Panc1 (cell line): Measurements from ENCODE around the gene LINGO3. TPM values are rescaled to one million over a fixed set of nuclear protein-coding genes. Genes with fewer than 3 reads are reported as not detected.

Experiments used
- ATAC-seq: fragments of 200-7000 bp; cut with Tn5 transposase; 2 replicates; pipeline ENCODE4 v1.9.1; 2020; ENCODE audit warnings: mild to moderate bottlenecking, moderate library complexity
- BruUV-seq: library from RNA; stranded (reverse); fragments of 400-500 nt; replicated peaks from 2 replicates; lab custom pipeline; 2021; lab: Mats Ljungman, UMichigan
- CTCF ChIA-PET: fragments of 300-600 bp; sonication (Branson Sonifier 250); formaldehyde crosslinking; loops from one replicate; lab custom pipeline; 2022; ENCODE audit warnings: antibody characterized with exemption; lab: Charles Lee
- POLR2A ChIA-PET: fragments of 300-600 bp; sonication (Branson Sonifier 250); formaldehyde crosslinking; loops from one replicate; lab custom pipeline; 2022; ENCODE audit warnings: antibody characterized with exemption; lab: Charles Lee
- DNase-seq: peaks from one replicate; pipeline ENCODE4 v3.0.0-alpha.2; 2010; ENCODE audit warnings: low read depth, low spot score
- H3K27ac ChIP-seq: 2 replicates; pipeline ENCODE4 v1.5.1; 2011; ENCODE audit warnings: mild to moderate bottlenecking, low read length, inconsistent platforms
- H3K27me3 ChIP-seq: fragments of 200-500 bp; sonication (Bioruptor generic); 2 replicates; pipeline ENCODE4 v1.6.0; 2014; ENCODE audit warnings: low read length, inconsistent platforms; ENCODE audit not compliant: control insufficient read depth, insufficient read depth
- H3K36me3 ChIP-seq: fragments of 200-500 bp; sonication (Bioruptor generic); 2 replicates; pipeline ENCODE4 v1.5.1; 2014; ENCODE audit warnings: inconsistent platforms, mild to moderate bottlenecking, low read length, moderate library complexity; ENCODE audit not compliant: control insufficient read depth, insufficient read depth
- H3K4me1 ChIP-seq: 2 replicates; pipeline ENCODE4 v1.5.1; 2011; ENCODE audit warnings: inconsistent platforms, mild to moderate bottlenecking, low read length, moderate library complexity; ENCODE audit not compliant: control insufficient read depth, insufficient read depth
- H3K4me3 ChIP-seq, 2 experiments: 2 replicates each; pipeline ENCODE4 v1.5.1; 2011 to 2012; ENCODE audit warnings: low read depth in 2 of 2, low read length in 2 of 2, mild to moderate bottlenecking in 2 of 2, inconsistent platforms in 1 of 2, moderate library complexity in 1 of 2
- H3K9me3 ChIP-seq: fragments of 200-500 bp; sonication (Bioruptor generic); 2 replicates; pipeline ENCODE4 v1.5.1; 2014; ENCODE audit warnings: low read depth, mild to moderate bottlenecking, inconsistent platforms, low read length, moderate library complexity; ENCODE audit not compliant: control insufficient read depth, insufficient read depth
- POLR2AphosphoS5 ChIP-seq: IDR thresholded peaks from 2 replicates; pipeline ENCODE4 v1.6.1; 2012; ENCODE audit warnings: mild to moderate bottlenecking, low read depth, low read length, moderate library complexity
- SIN3A ChIP-seq: IDR thresholded peaks from 2 replicates; pipeline ENCODE4 v1.6.1; 2012; ENCODE audit warnings: low read depth, mild to moderate bottlenecking, low read length, moderate library complexity, borderline replicate concordance; ENCODE audit not compliant: insufficient read depth
- TCF7L2 ChIP-seq: IDR thresholded peaks from 2 replicates; pipeline ENCODE4 v1.6.1; 2011; ENCODE audit warnings: mild to moderate bottlenecking, low read depth, low read length, inconsistent platforms
- in situ Hi-C: cut with HindIII; loops from 2 replicates; pipeline ENCODE4 v1.10.0; 2016; ENCODE audit warnings: low sequenced_read_pairs, low pct_unique_long_range_greater_than_20kb
- intact Hi-C: fragments of 100-400 bp; cut with micrococcal nuclease; formaldehyde crosslinking; loops from one replicate; pipeline ENCODE4 v1.10.0; 2022; ENCODE audit not compliant: unreplicated experiment
- total RNA-seq: library from RNA; stranded (reverse); gene quantifications from one replicate; pipeline ENCODE4 v1.2.1, GENCODE V29; 2021; ENCODE audit not compliant: unreplicated experiment
- TF ChIP-seq, protein P1 (sequence below): fragments of 450-650 bp; IDR thresholded peaks from 2 replicates; pipeline ENCODE4 v1.5.1; 2017; ENCODE audit warnings: mild to moderate bottlenecking
- TF ChIP-seq, protein P2 (sequence below), 2 experiments: IDR thresholded peaks; 2 replicates each; pipeline ENCODE4 v1.6.1; 2011 to 2012; ENCODE audit warnings: low read depth in 2 of 2, control low read depth in 1 of 2, low read length in 1 of 2, mild to moderate bottlenecking in 1 of 2, moderate library complexity in 1 of 2; ENCODE audit not compliant: insufficient read depth in 1 of 2

LINGO3 gene
- total RNA-seq, 1 experiment from 2014 or later, result 0.13 TPM

DNA sequence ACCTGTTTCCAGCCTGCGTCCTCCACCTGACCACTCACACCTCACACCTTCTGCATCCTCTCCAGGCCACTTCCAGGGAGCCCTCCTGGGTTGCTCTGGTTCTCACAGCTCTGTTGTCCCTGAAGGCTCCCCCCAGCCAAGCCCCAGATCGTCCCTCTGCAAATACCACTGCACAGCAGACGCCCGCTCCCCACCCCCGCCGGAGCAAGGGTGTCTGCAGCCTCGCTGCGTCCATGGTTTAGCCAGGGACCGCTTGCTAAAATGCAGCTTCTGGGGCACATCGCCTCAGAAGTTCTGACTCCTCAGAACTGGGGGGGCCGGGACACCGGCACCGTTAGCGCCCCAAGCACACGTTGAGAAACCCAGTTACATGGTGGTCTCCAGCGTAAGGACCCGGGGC, 983 bp downstream of the LINGO3 start:
- in situ Hi-C loops, result no loop called here
- Histone ChIP-seq H3K36me3 (no peaks in the 10 kb centered on the region), H3K27ac (no peak overlapping the region), H3K27me3 (no peaks in the 10 kb centered on the region), H3K9me3 (no peaks in the 10 kb centered on the region), H3K4me1 (peaks cover 2% of the 10 kb centered on the region), H3K4me3 (no peak overlapping the region)
- no peak; the same call in 1 of the 2 replicates for ATAC-seq
- no TSS peak for BruUV-seq
- TF ChIP-seq SIN3A (no peak), TCF7L2 (no peak), POLR2AphosphoS5 (no peak)
- TF ChIP-seq, protein P1, sequence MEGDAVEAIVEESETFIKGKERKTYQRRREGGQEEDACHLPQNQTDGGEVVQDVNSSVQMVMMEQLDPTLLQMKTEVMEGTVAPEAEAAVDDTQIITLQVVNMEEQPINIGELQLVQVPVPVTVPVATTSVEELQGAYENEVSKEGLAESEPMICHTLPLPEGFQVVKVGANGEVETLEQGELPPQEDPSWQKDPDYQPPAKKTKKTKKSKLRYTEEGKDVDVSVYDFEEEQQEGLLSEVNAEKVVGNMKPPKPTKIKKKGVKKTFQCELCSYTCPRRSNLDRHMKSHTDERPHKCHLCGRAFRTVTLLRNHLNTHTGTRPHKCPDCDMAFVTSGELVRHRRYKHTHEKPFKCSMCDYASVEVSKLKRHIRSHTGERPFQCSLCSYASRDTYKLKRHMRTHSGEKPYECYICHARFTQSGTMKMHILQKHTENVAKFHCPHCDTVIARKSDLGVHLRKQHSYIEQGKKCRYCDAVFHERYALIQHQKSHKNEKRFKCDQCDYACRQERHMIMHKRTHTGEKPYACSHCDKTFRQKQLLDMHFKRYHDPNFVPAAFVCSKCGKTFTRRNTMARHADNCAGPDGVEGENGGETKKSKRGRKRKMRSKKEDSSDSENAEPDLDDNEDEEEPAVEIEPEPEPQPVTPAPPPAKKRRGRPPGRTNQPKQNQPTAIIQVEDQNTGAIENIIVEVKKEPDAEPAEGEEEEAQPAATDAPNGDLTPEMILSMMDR, result no peak
- TF ChIP-seq, protein P2, sequence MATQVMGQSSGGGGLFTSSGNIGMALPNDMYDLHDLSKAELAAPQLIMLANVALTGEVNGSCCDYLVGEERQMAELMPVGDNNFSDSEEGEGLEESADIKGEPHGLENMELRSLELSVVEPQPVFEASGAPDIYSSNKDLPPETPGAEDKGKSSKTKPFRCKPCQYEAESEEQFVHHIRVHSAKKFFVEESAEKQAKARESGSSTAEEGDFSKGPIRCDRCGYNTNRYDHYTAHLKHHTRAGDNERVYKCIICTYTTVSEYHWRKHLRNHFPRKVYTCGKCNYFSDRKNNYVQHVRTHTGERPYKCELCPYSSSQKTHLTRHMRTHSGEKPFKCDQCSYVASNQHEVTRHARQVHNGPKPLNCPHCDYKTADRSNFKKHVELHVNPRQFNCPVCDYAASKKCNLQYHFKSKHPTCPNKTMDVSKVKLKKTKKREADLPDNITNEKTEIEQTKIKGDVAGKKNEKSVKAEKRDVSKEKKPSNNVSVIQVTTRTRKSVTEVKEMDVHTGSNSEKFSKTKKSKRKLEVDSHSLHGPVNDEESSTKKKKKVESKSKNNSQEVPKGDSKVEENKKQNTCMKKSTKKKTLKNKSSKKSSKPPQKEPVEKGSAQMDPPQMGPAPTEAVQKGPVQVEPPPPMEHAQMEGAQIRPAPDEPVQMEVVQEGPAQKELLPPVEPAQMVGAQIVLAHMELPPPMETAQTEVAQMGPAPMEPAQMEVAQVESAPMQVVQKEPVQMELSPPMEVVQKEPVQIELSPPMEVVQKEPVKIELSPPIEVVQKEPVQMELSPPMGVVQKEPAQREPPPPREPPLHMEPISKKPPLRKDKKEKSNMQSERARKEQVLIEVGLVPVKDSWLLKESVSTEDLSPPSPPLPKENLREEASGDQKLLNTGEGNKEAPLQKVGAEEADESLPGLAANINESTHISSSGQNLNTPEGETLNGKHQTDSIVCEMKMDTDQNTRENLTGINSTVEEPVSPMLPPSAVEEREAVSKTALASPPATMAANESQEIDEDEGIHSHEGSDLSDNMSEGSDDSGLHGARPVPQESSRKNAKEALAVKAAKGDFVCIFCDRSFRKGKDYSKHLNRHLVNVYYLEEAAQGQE (IDR thresholded peaks at IDR 0.05; ENCODE audit: insufficient read depth in 1 of 2, low read depth in 2 of 2, low read length in 1 of 2), result no peak
- CTCF ChIA-PET, result no interaction called here
- intact Hi-C loops, result no loop called here
- no peak for DNase-seq
- POLR2A ChIA-PET, result no interaction called here

DNA sequence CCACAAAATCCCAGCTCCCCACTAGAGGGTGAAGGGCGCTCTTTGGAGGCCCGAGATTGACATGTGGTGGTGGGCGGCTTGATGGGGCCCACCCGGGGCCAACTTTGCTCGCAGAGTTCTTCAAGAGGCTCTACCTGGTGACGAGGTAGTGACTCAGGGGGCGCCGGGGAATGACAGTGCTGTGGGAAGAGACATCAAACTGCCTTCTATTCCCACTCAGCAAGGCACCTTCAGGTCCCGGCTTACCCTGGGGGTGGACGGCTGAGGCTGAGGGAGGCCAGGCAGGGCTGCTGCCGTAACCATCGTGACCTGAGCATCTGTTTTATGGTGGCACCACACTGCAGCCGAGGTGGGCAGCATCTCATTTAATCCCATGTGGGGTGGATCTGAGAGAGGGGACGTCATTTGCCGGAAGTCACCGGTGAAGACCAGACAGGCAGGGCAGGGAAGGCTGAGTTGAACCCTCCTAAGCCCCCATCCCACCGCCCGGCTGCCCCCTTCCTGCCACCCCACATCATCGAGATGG, 1.6 kb downstream of the LINGO3 start:
- in situ Hi-C loops (no loop called here), intact Hi-C loops (no loop called here)
- TF ChIP-seq POLR2AphosphoS5 (no peak), TCF7L2 (no peak), SIN3A (no peak)
- TF ChIP-seq, protein P2 (IDR thresholded peaks at IDR 0.05; ENCODE audit: insufficient read depth in 1 of 2, low read depth in 2 of 2, low read length in 1 of 2), result no peak
- TF ChIP-seq, protein P1, result no peak
- ATAC-seq (0 out of 2 replicates have a peak, but pooled peaks have one; percentile 19), DNase-seq (no peak)
- POLR2A ChIA-PET, result interaction anchor here (0.5 kb wide), 1 partner anchor 84 kb away, joined by 4 read pairs; no protein-coding TSS in a partner anchor
- Histone ChIP-seq H3K27me3 (no peaks in the 10 kb centered on the region), H3K4me1 (peaks cover 2% of the 10 kb centered on the region), H3K36me3 (no peaks in the 10 kb centered on the region), H3K4me3 (no peak overlapping the region), H3K9me3 (no peaks in the 10 kb centered on the region), H3K27ac (no peak overlapping the region)
- no TSS peak for BruUV-seq
- CTCF ChIA-PET, result no interaction called here
